HCT116 (cell line): ENCODE results near the gene GALE. TPM values are rescaled to one million over a fixed set of nuclear protein-coding genes. Genes with fewer than 3 reads are reported as not detected.

Experiments
- ATAC-seq: fragments of 200-7000 bp; cut with Tn5 transposase; 2 replicates; pipeline ENCODE4 v1.9.1; 2020; ENCODE audit warnings: mild to moderate bottlenecking, moderate library complexity
- BruUV-seq: library from RNA; stranded (reverse); fragments of 400-500 nt; replicated peaks from 2 replicates; lab custom pipeline; 2021; lab: Mats Ljungman, UMichigan
- CTCF ChIA-PET: fragments of 300-600 bp; sonication (Branson Sonifier 250); formaldehyde crosslinking; loops from one replicate; lab custom pipeline; 2021; ENCODE audit warnings: antibody characterized with exemption; lab: Charles Lee
- POLR2A ChIA-PET: fragments of 300-600, 350-600 bp; sonication (Branson Sonifier 250); formaldehyde crosslinking; loops from one replicate; lab custom pipeline; 2021; ENCODE audit warnings: antibody characterized with exemption; lab: Charles Lee
- RAD21 ChIA-PET, 2 experiments: fragments of 300-600 bp; sonication (Branson Sonifier 250); formaldehyde crosslinking; loops; one replicate each; lab custom pipeline; 2023; ENCODE audit warnings: low total read pairs in 2 of 2; ENCODE audit not compliant: uncharacterized antibody in 2 of 2, unreplicated experiment in 2 of 2, low non-redundant PET in 1 of 2; lab: Charles Lee
- DNase-seq: peaks from one replicate; pipeline ENCODE4 v3.0.0-alpha.2; 2010; ENCODE audit warnings: low read depth, low spot score
- H2AFZ ChIP-seq: fragments of 200-600 bp; shearing (Covaris generic), sonication (generic); 2 replicates; pipeline ENCODE4 v1.6.1; 2017; ENCODE audit warnings: low read depth, mixed run types, mixed read lengths, antibody characterized with exemption, low read length; ENCODE audit not compliant: poor library complexity, severe bottlenecking
- H3K27ac ChIP-seq: 2 replicates; pipeline ENCODE4 v1.5.1; 2012; ENCODE audit warnings: low read depth, low read length
- H3K27me3 ChIP-seq: fragments of 200-600 bp; sonication (generic); 2 replicates; pipeline ENCODE4 v1.6.1; 2016; ENCODE audit warnings: mixed run types, low read length, mixed read lengths; ENCODE audit not compliant: insufficient read depth
- H3K36me3 ChIP-seq, 2 experiments: fragments of 200-500 bp in 1 of 2; fragments of 200-600 bp in 1 of 2; sonication (Bioruptor generic) in 1 of 2; sonication (generic) in 1 of 2; 2 replicates each; pipeline versions ENCODE4 v1.5.1 to v1.6.1; 2014 to 2016; ENCODE audit warnings: low read length in 2 of 2, inconsistent platforms in 1 of 2, mixed read lengths in 1 of 2, mixed run types in 1 of 2; ENCODE audit not compliant: insufficient read depth in 2 of 2, control insufficient read depth in 1 of 2
- H3K4me1 ChIP-seq, 2 experiments: fragments of 200-600 bp in 1 of 2; sonication (generic) in 1 of 2; 2 replicates each; pipeline versions ENCODE4 v1.5.1 to v1.6.1; 2012 to 2017; ENCODE audit warnings: low read length in 2 of 2, inconsistent platforms in 1 of 2, mild to moderate bottlenecking in 1 of 2, mixed read lengths in 1 of 2, mixed run types in 1 of 2, moderate library complexity in 1 of 2; ENCODE audit not compliant: insufficient read depth in 2 of 2, control insufficient read depth in 1 of 2
- H3K4me2 ChIP-seq: fragments of 200-600 bp; sonication (generic); 2 replicates; pipeline ENCODE4 v1.6.1; 2017; ENCODE audit warnings: mixed run types, low read length, mixed read lengths
- H3K4me3 ChIP-seq, 2 experiments: fragments of 200-600 bp in 1 of 2; sonication (generic) in 1 of 2; replicated peaks in 1 of 2; 2 replicates each; pipeline ENCODE4 v1.5.1; 2011 to 2016; ENCODE audit warnings: low read length in 2 of 2, control low read depth in 1 of 2, low read depth in 1 of 2, mild to moderate bottlenecking in 1 of 2, mixed read lengths in 1 of 2, mixed run types in 1 of 2
- H3K79me2 ChIP-seq: fragments of 200-600 bp; sonication (generic); 2 replicates; pipeline ENCODE4 v1.6.1; 2017; ENCODE audit warnings: mild to moderate bottlenecking, mixed run types, low read length, moderate library complexity, mixed read lengths; ENCODE audit not compliant: insufficient read depth
- H3K9ac ChIP-seq: fragments of 200-600 bp; sonication (generic); 2 replicates; pipeline ENCODE4 v1.6.1; 2016; ENCODE audit warnings: low read length, mixed read lengths
- H3K9me2 ChIP-seq: fragments of 200-600 bp; sonication (generic), shearing (Covaris generic); 2 replicates; pipeline ENCODE4 v1.6.1; 2017; ENCODE audit warnings: mixed run types, mild to moderate bottlenecking, moderate library complexity; ENCODE audit not compliant: insufficient read depth
- H3K9me3 ChIP-seq, 2 experiments: fragments of 200-500 bp in 1 of 2; fragments of 200-600 bp in 1 of 2; sonication (Bioruptor generic) in 1 of 2; sonication (generic) in 1 of 2; 2 replicates each; pipeline ENCODE4 v1.6.1; 2014 to 2017; ENCODE audit warnings: low read length in 2 of 2, mixed read lengths in 2 of 2, inconsistent platforms in 1 of 2, low read depth in 1 of 2, mild to moderate bottlenecking in 1 of 2, mixed run types in 1 of 2, moderate library complexity in 1 of 2; ENCODE audit not compliant: control insufficient read depth in 1 of 2, insufficient read depth in 1 of 2
- H4K20me1 ChIP-seq: fragments of 200-600 bp; sonication (generic), shearing (Covaris generic); 2 replicates; pipeline ENCODE4 v1.6.1; 2017; ENCODE audit warnings: mixed run types, mild to moderate bottlenecking, moderate library complexity; ENCODE audit not compliant: insufficient read depth
- CBX3 ChIP-seq: IDR thresholded peaks from 2 replicates; pipeline ENCODE4 v1.6.1; 2012; ENCODE audit warnings: low read depth
- CEBPB ChIP-seq: IDR thresholded peaks from 2 replicates; pipeline ENCODE4 v1.6.1; 2012; ENCODE audit warnings: low read depth
- CTCF ChIP-seq, 3 experiments: fragments of 200-600 bp in 1 of 3; sonication (generic) in 1 of 3; IDR thresholded peaks in 2 of 3; conservative IDR thresholded peaks in 1 of 3; 2 replicates each; pipeline ENCODE4 v1.5.1; 2012 to 2017; ENCODE audit warnings: low read depth in 2 of 3, low read length in 2 of 3, antibody characterized with exemption in 1 of 3, borderline replicate concordance in 1 of 3, control low read depth in 1 of 3, mild to moderate bottlenecking in 1 of 3, mixed read lengths in 1 of 3, mixed run types in 1 of 3, moderate library complexity in 1 of 3; ENCODE audit not compliant: insufficient read depth in 1 of 3
- EGR1 ChIP-seq: IDR thresholded peaks from 2 replicates; pipeline ENCODE4 v1.6.1; 2012; ENCODE audit warnings: low read depth
- EZH2phosphoT487 ChIP-seq: fragments of 200-600 bp; IDR thresholded peaks from 2 replicates; pipeline ENCODE4 v1.6.1; 2018; ENCODE audit warnings: antibody characterized with exemption, borderline replicate concordance
- JUND ChIP-seq: IDR thresholded peaks from 2 replicates; pipeline ENCODE4 v1.6.1; 2012
- MAX ChIP-seq: IDR thresholded peaks from 2 replicates; pipeline ENCODE4 v1.6.1; 2012
- POLR2A ChIP-seq: IDR thresholded peaks from 2 replicates; pipeline ENCODE4 v1.7.0; 2011; ENCODE audit warnings: borderline replicate concordance; ENCODE audit not compliant: insufficient read depth, insufficient read length; ENCODE audit errors: extremely low read depth
- SP1 ChIP-seq: IDR thresholded peaks from 2 replicates; pipeline ENCODE4 v1.6.1; 2012; ENCODE audit warnings: low read depth
- TCF7L2 ChIP-seq: IDR thresholded peaks from 2 replicates; pipeline ENCODE4 v1.7.0; 2011; ENCODE audit warnings: borderline replicate concordance, inconsistent platforms; ENCODE audit not compliant: insufficient read depth, insufficient read length; ENCODE audit errors: extremely low read depth
- YY1 ChIP-seq: IDR thresholded peaks from 2 replicates; pipeline ENCODE4 v1.6.1; 2011; ENCODE audit warnings: low read length, low read depth, moderate library complexity, mild to moderate bottlenecking; ENCODE audit not compliant: insufficient replicate concordance; ENCODE audit errors: extremely low read depth
- ZFX ChIP-seq: fragments of 450-650 bp; IDR thresholded peaks from 2 replicates; pipeline ENCODE4 v1.6.1; 2017
- ZNF274 ChIP-seq: fragments of 200-500 bp; sonication (Bioruptor generic); IDR thresholded peaks from 2 replicates; pipeline ENCODE4 v1.6.1; 2014; ENCODE audit warnings: mild to moderate bottlenecking, low read depth, low read length, inconsistent platforms
- intact Hi-C: fragments of 100-400 bp; cut with micrococcal nuclease; formaldehyde crosslinking; loops from 2 replicates; pipeline ENCODE4 v1.10.0; 2022
- total RNA-seq: library from RNA; stranded (reverse); gene quantifications from one replicate; pipeline ENCODE4 v1.2.1, GENCODE V29; 2021; ENCODE audit not compliant: unreplicated experiment

Gene GALE
- total RNA-seq, 1 experiment from 2014 or later = 114 TPM

GRCh38 chr1:23748016-23748415, 52.5 kb downstream of the GALE start:
- Histone ChIP-seq H4K20me1 (peaks cover 26% of the 10 kb centered on the region; the same call in 1 of the 2 replicates), H3K9me3 (no peaks in the 10 kb centered on the region), H3K9ac (no peak overlapping the region), H3K4me2 (no peak overlapping the region), H3K9me2 (no peaks in the 10 kb centered on the region), H3K4me1 (peaks cover 8 to 17% of the 10 kb centered on the region in 2 experiments; a peak in 3 of 4 replicates), H3K27me3 (no peaks in the 10 kb centered on the region), H3K79me2 (peaks cover 90% of the 10 kb centered on the region), H3K27ac (no peak overlapping the region), H2AFZ (no peak overlapping the region), H3K36me3 (peaks cover 31 to 37% of the 10 kb centered on the region in 2 experiments; a peak in 3 of 4 replicates), H3K4me3 (no peak overlapping the region)
- TF ChIP-seq YY1 = no peak
- TF ChIP-seq ZNF274 = no peak
- TF ChIP-seq EGR1 = no peak
- TF ChIP-seq POLR2A = no peak
- no peak for TF ChIP-seq CEBPB
- TF ChIP-seq EZH2phosphoT487 = no peak
- TF ChIP-seq ZFX = no peak
- TF ChIP-seq TCF7L2 = no peak
- no peak for TF ChIP-seq SP1
- no peak for TF ChIP-seq MAX
- no peak for TF ChIP-seq CBX3
- no peak for TF ChIP-seq CTCF (IDR thresholded peaks at IDR 0.05 in 2 of 3, conservative IDR thresholded peaks at IDR 0.05 in 1 of 3; ENCODE audit: borderline replicate concordance in 1 of 3, insufficient read depth in 1 of 3, low read depth in 2 of 3, low read length in 2 of 3)
- no peak for TF ChIP-seq JUND
- BruUV-seq = no TSS peak
- ATAC-seq (no peak), DNase-seq (no peak)
- intact Hi-C loops = no loop called here
- POLR2A ChIA-PET = no interaction called here
- RAD21 ChIA-PET = no interaction called here
- CTCF ChIA-PET = no interaction called here

Other genes with a start within 250 kb of the GALE start
- gene ID3, start 241.3 kb downstream of the GALE start, total RNA-seq = 183 TPM
- gene RPL11, start 108.9 kb downstream of the GALE start, total RNA-seq = 1,262 TPM
- gene ELOA, start 57.3 kb downstream of the GALE start, total RNA-seq = 39.3 TPM
- 57.2 TPM for gene PITHD1, start 22.3 kb downstream of the GALE start, total RNA-seq
- 78.0 TPM for gene LYPLA2, start 9.6 kb downstream of the GALE start, total RNA-seq
- gene HMGCL, start 24.7 kb upstream of the GALE start, total RNA-seq = 36.2 TPM
- 20.7 TPM for gene FUCA1, start 67.5 kb upstream of the GALE start, total RNA-seq
- gene CNR2, start 112.6 kb upstream of the GALE start, total RNA-seq = 0.05 TPM
- gene PNRC2, start 159.1 kb upstream of the GALE start, total RNA-seq = 92.1 TPM
- gene SRSF10, start 179.6 kb upstream of the GALE start, total RNA-seq = 142 TPM